MCF 10A (cell line): ENCODE results near the gene CCDC6. TPM values are rescaled to one million over a fixed set of nuclear protein-coding genes. Genes with fewer than 3 reads are reported as not detected.

ENCODE experiments used
- BruUV-seq: library from RNA; stranded (reverse); fragments of 400-500 nt; replicated peaks from 2 replicates; lab custom pipeline; 2021; lab: Mats Ljungman, UMichigan
- CTCF ChIA-PET: fragments of 300-600 bp; sonication (Branson Sonifier 250); formaldehyde crosslinking; extraction: SDS; loops from one replicate; lab custom pipeline; 2021; ENCODE audit warnings: antibody characterized with exemption, inconsistent platforms; lab: Yijun Ruan, JAX
- POLR2A ChIA-PET: fragments of 300-600, 350-650 bp; sonication (Branson Sonifier 250); formaldehyde crosslinking; extraction: SDS; loops from one replicate; lab custom pipeline; 2020; ENCODE audit warnings: antibody characterized with exemption, inconsistent platforms; lab: Yijun Ruan, JAX
- DNase-seq: peaks from one replicate; pipeline ENCODE4 v3.0.0-alpha.2; 2018; ENCODE audit not compliant: unreplicated experiment
- H3K27ac Mint-ChIP-seq: one replicate; pipeline ENCODE4 v1.8.0; 2022; ENCODE audit warnings: mild to moderate bottlenecking, low read depth, mixed read lengths; ENCODE audit not compliant: unreplicated experiment
- H3K27me3 Mint-ChIP-seq: one replicate; pipeline ENCODE4 v1.8.0; 2022; ENCODE audit warnings: mixed read lengths; ENCODE audit not compliant: insufficient read depth, unreplicated experiment
- H3K36me3 Mint-ChIP-seq: one replicate; pipeline ENCODE4 v1.8.0; 2022; ENCODE audit warnings: mild to moderate bottlenecking, moderate library complexity, mixed read lengths; ENCODE audit not compliant: insufficient read depth, unreplicated experiment
- H3K4me1 Mint-ChIP-seq: one replicate; pipeline ENCODE4 v1.8.0; 2022; ENCODE audit warnings: mixed read lengths; ENCODE audit not compliant: insufficient read depth, unreplicated experiment
- H3K4me3 Mint-ChIP-seq: one replicate; pipeline ENCODE4 v1.8.0; 2022; ENCODE audit warnings: mild to moderate bottlenecking, moderate library complexity, mixed read lengths; ENCODE audit not compliant: unreplicated experiment
- H3K9me3 Mint-ChIP-seq: one replicate; pipeline ENCODE4 v1.8.0; 2022; ENCODE audit warnings: mixed read lengths; ENCODE audit not compliant: unreplicated experiment
- CTCF ChIP-seq: fragments of 200-600 bp; IDR thresholded peaks from one replicate; pipeline ENCODE4 v1.8.0; 2022; ENCODE audit warnings: antibody characterized with exemption, mild to moderate bottlenecking; ENCODE audit not compliant: unreplicated experiment
- intact Hi-C: fragments of 100-400 bp; cut with micrococcal nuclease; formaldehyde crosslinking; loops from 2 replicates; pipeline ENCODE4 v1.14.1; 2022
- total RNA-seq: library from RNA; stranded (reverse); gene quantifications from 2 replicates; pipeline ENCODE4 v1.2.3, GENCODE V29; 2022

Gene CCDC6
- total RNA-seq, 1 experiment from 2014 or later = 66.4 TPM

DNA sequence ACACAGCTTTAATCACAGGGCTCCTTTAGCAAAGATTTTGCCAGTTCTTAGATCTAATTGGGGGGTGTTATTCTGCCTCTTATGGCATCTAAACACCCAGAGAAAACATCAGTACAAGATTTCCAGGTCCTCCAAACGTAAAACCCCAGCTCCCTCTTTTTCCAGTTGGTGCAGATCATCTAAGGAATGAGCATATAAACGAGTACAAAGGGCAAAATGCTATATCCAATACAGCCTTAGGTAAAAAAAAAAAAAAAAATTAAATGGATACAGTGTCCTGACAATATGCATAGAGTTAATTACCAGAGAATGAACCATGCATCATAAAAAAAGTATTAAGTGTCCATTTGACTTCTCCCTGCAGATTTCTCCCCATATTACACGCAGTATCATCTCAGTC, 50.3 kb downstream of the CCDC6 start:
- POLR2A ChIA-PET = interaction anchor here (1.3 kb wide), 1 partner anchor 25 kb away, joined by 5 read pairs; no protein-coding TSS in a partner anchor
- no peaks in the 10 kb centered on the region for H3K9me3 Mint-ChIP-seq
- H3K4me1 Mint-ChIP-seq = no peaks in the 10 kb centered on the region
- intact Hi-C loops = no loop called here
- no peak for DNase-seq
- TF ChIP-seq CTCF = no peak
- H3K27ac Mint-ChIP-seq = no peak overlapping the region
- peaks cover 7% of the 10 kb centered on the region for H3K36me3 Mint-ChIP-seq
- no peaks in the 10 kb centered on the region for H3K27me3 Mint-ChIP-seq
- BruUV-seq = no TSS peak
- CTCF ChIA-PET = interaction anchor here (0.6 to 5.8 kb wide), 7 partner anchors 9 to 350 kb away, joined by 3 to 48 read pairs (median 3); partner anchors contain the start of gene CCDC6
- H3K4me3 Mint-ChIP-seq = no peak overlapping the region

DNA sequence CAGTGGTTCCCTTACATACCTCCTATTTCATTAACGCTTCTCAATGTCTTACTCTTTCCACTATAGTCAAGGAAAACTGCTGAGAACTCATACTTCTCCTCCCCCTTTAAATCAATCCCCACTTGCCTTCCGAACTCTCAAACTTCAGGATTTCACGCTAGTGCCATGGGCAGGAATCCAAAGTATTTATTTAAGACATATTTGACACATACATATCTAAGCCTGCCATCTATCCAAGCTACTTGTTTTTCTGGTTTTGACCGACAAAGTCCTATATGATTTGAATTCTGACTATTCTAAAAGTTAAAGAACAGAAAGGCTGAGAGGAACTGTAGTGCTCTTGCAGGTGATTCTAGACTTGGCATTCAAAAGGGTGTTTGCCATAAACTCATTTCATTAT, 51.8 kb downstream of the CCDC6 start:
- no peak for TF ChIP-seq CTCF
- H3K4me3 Mint-ChIP-seq = no peak overlapping the region
- CTCF ChIA-PET = interaction anchor here (0.6 to 5.8 kb wide), 4 partner anchors 11 to 261 kb away, joined by 3 to 48 read pairs (median 4); partner anchors contain the start of gene CCDC6

DNA sequence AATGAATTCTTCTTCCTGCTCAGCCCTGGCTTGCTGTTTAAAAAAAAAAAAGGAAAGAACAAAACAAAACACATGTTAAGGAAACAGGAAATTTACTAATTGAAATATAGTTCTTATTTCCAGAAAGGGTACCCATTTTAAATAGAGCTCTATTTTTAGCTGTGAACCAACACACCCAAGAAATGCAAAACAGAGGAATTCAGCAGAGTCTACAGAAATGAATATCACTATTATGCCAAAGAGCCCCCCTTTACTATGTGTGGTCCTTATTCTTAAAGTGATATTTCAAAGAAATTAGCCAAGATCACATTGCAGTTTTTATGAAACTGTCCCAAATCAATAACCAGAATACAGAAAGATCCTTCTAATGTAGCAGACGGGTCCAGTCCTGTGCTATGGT, 53.7 kb downstream of the CCDC6 start:
- TF ChIP-seq CTCF = no peak
- Mint-ChIP-seq H3K27me3 (no peaks in the 10 kb centered on the region), H3K9me3 (no peaks in the 10 kb centered on the region), H3K36me3 (peaks cover 15% of the 10 kb centered on the region), H3K27ac (no peak overlapping the region), H3K4me1 (no peaks in the 10 kb centered on the region), H3K4me3 (no peak overlapping the region)
- no peak for DNase-seq
- intact Hi-C loops = no loop called here
- ChIA-PET CTCF (interaction anchor here (0.8 to 5.8 kb wide), 4 partner anchors 13 to 196 kb away, joined by 3 to 48 read pairs (median 6); no protein-coding TSS in a partner anchor), POLR2A (interaction anchor here (0.7 kb wide), 1 partner anchor 44 kb away, joined by 3 read pairs; no protein-coding TSS in a partner anchor)
- no TSS peak for BruUV-seq

More for the DNA sequence above, 51.8 kb downstream of the CCDC6 start:
- peaks cover 7% of the 10 kb centered on the region for H3K36me3 Mint-ChIP-seq
- no peaks in the 10 kb centered on the region for H3K27me3 Mint-ChIP-seq
- POLR2A ChIA-PET = interaction anchor here (0.6 to 0.7 kb wide), 2 partner anchors 9 to 50 kb away, joined by 3 read pairs; no protein-coding TSS in a partner anchor
- intact Hi-C loops = no loop called here
- DNase-seq = no peak
- BruUV-seq = no TSS peak
- no peak overlapping the region for H3K27ac Mint-ChIP-seq
- no peaks in the 10 kb centered on the region for H3K9me3 Mint-ChIP-seq
- no peaks in the 10 kb centered on the region for H3K4me1 Mint-ChIP-seq

DNA sequence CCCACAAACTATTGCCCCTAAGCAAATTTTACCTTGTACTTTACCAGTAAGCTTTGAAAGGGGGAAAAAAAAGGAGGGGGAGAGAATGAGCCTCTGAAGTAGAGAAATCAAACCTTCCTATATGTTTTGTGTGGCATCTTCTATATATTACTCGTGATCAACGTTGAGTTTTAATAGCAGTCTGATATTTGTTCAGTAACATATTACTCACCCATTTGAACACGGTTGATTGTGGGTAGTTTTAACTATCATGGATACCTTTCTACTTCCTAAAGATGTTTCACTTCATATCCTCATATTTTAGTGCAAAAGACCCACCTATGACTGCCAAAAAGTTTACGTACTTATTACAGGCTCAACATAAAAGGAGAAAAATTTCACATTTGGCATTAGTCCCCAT, 54.5 kb downstream of the CCDC6 start:
- no TSS peak for BruUV-seq
- Mint-ChIP-seq H3K27me3 (no peaks in the 10 kb centered on the region), H3K4me3 (no peak overlapping the region), H3K9me3 (no peaks in the 10 kb centered on the region), H3K27ac (no peak overlapping the region), H3K36me3 (peaks cover 19% of the 10 kb centered on the region), H3K4me1 (no peaks in the 10 kb centered on the region)
- no peak for TF ChIP-seq CTCF
- CTCF ChIA-PET = interaction anchor here (0.9 to 5.8 kb wide), 2 partner anchors 14 to 197 kb away, joined by 3 to 48 read pairs; no protein-coding TSS in a partner anchor
- intact Hi-C loops = no loop called here
- POLR2A ChIA-PET = no interaction called here
- no peak for DNase-seq
